K562 (cell line): ENCODE data around the gene TRIP12.

Experiments used
- BCL6 ChIP-seq: fragments of 250-450 bp; sonication (Bioruptor Pico); IDR thresholded peaks from 2 replicates; pipeline ENCODE4 v1.4.0; 2020
- CREM ChIP-seq: IDR thresholded peaks from 2 replicates; pipeline ENCODE4 v1.6.1; 2014; ENCODE audit warnings: antibody characterized with exemption, low read depth
- CTCF ChIP-seq, 3 experiments: IDR thresholded peaks in 2 of 3; conservative IDR thresholded peaks in 1 of 3; 2 replicates each; pipeline ENCODE4 v1.5.1; 2011 to 2012; ENCODE audit warnings: low read length in 3 of 3, mild to moderate bottlenecking in 3 of 3, control low read depth in 2 of 3, improper control_type of control experiment in 1 of 3, inconsistent platforms in 1 of 3, low read depth in 1 of 3, mixed read lengths in 1 of 3, moderate library complexity in 1 of 3; ENCODE audit not compliant: insufficient read depth in 2 of 3
- ELK3 ChIP-seq: fragments of 450-650 bp; formaldehyde crosslinking; IDR thresholded peaks from 2 replicates; pipeline ENCODE4 v1.4.0; 2020; ENCODE audit warnings: mild to moderate bottlenecking
- EZH2 ChIP-seq: IDR thresholded peaks from 2 replicates; pipeline ENCODE4 v1.6.1; 2012; ENCODE audit warnings: low read depth, mild to moderate bottlenecking, inconsistent platforms, low read length, borderline replicate concordance
- FOXA3 ChIP-seq, 2 experiments: fragments of 450-650 bp in 1 of 2; sonication (generic) in 1 of 2; formaldehyde crosslinking; IDR thresholded peaks in 1 of 2; conservative IDR thresholded peaks in 1 of 2; 2 replicates each; pipeline versions ENCODE4 v1.4.0 to v1.8.0; 2020 to 2022; ENCODE audit warnings: mild to moderate bottlenecking in 2 of 2, missing genetic modification reagents in 1 of 2
- FOXJ3 ChIP-seq: sonication (generic); formaldehyde crosslinking; IDR thresholded peaks from 2 replicates; pipeline ENCODE4 v1.4.0; 2020; ENCODE audit warnings: mild to moderate bottlenecking, missing genetic modification reagents
- GATA2 ChIP-seq: sonication (generic); formaldehyde crosslinking; IDR thresholded peaks from 2 replicates; pipeline ENCODE4 v1.4.0; 2020; ENCODE audit warnings: mild to moderate bottlenecking, missing genetic modification reagents
- NFE2 ChIP-seq: IDR thresholded peaks from 2 replicates; pipeline ENCODE4 v1.6.1; 2014; ENCODE audit warnings: antibody characterized with exemption, low read depth
- RAD21 ChIP-seq, 2 experiments: fragments of 250-450 bp in 1 of 2; fragments of 450-650 bp in 1 of 2; sonication (Bioruptor Pico) in 1 of 2; formaldehyde crosslinking in 1 of 2; IDR thresholded peaks in 1 of 2; conservative IDR thresholded peaks in 1 of 2; 2 replicates each; pipeline versions ENCODE4 v1.4.0 to v1.8.0; 2020 to 2022; ENCODE audit warnings: mild to moderate bottlenecking in 2 of 2, moderate library complexity in 1 of 2
- RB1 ChIP-seq: fragments of 450-650 bp; IDR thresholded peaks from 2 replicates; pipeline ENCODE4 v1.6.1; 2017; ENCODE audit warnings: low read depth, mild to moderate bottlenecking
- SETDB1 ChIP-seq: IDR thresholded peaks from one replicate; pipeline ENCODE4 v1.6.1; 2012; ENCODE audit warnings: low read length, control low read depth, inconsistent platforms
- SP1 ChIP-seq: sonication (generic); formaldehyde crosslinking; IDR thresholded peaks from 2 replicates; pipeline ENCODE4 v1.8.1; 2022; ENCODE audit warnings: mild to moderate bottlenecking, missing genetic modification reagents

- TF ChIP-seq BCL6 (CRISPR knock-in tag): no peak
- no peak for TF ChIP-seq ELK3 (CRISPR knock-in tag)
- TF ChIP-seq SETDB1: no peak
- no peak for TF ChIP-seq EZH2
- TF ChIP-seq CTCF (IDR thresholded peaks at IDR 0.05 in 2 of 3, conservative IDR thresholded peaks at IDR 0.05 in 1 of 3; ENCODE audit: insufficient read depth in 2 of 3, low read depth in 1 of 3, low read length in 3 of 3): no peak
- TF ChIP-seq RB1: no peak
- no peak for TF ChIP-seq FOXA3 (CRISPR knock-in tag; conservative IDR thresholded peaks at IDR 0.05 in 1 of 2, IDR thresholded peaks at IDR 0.05 in 1 of 2)
- no peak for TF ChIP-seq RAD21 (CRISPR knock-in tag; conservative IDR thresholded peaks at IDR 0.05 in 1 of 2, IDR thresholded peaks at IDR 0.05 in 1 of 2)
- no peak for TF ChIP-seq GATA2
- no peak for TF ChIP-seq SP1 (CRISPR knock-in tag)
- TF ChIP-seq CREM: no peak
- no peak for TF ChIP-seq NFE2
- no peak for TF ChIP-seq FOXJ3
Measured at GRCh38 chr2:229900012-229900411, 21.8 kb downstream of the TRIP12 start.
